Measurements from ENCODE around the gene PLCB3.

Gene PLCB3

DNA sequence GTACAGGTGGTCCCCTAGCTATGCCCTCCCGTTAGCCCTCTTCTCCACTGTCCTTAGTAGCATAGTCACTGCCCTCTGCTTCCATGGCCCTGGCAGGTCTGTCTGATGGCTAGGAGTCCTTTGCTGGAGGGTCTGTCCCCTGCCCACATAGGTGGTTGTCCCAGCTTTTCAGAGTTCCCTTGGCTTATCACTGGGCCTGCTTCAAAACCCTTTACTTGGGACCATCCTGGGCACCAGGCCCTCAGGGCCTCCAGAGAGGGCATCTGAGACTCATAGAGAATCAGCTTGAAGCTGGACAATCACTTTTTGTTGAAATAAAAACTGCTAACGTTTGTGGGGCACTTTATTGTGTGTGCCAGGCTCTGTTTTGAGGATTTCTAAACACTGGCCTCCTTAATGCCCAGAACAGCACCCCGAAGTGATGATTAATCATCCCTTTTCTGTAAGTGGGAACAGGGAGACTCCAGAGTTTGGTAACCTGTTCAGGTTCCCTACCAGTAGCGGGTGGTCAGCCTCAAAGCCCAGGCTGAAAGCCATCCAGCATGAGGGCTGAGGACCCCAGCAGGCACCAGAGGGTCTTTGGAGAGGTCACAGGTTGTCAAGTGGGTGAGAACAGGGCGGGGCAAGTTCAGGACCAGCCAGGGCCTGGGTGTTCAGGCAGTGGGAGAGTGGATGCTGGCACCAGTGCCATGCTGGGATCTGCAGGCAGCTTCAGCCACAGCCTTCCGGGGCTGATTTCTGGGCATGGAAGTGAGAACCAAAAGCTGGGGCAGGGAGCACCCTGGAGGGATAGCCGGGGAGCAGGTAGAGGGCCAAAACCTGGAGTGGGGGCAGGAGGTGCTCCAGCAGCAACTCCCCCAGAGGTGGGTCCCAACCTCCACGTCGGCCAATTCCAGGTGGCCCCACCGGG, 39.3 kb downstream of the PLCB3 start:
- no peak for DNase-seq

DNA sequence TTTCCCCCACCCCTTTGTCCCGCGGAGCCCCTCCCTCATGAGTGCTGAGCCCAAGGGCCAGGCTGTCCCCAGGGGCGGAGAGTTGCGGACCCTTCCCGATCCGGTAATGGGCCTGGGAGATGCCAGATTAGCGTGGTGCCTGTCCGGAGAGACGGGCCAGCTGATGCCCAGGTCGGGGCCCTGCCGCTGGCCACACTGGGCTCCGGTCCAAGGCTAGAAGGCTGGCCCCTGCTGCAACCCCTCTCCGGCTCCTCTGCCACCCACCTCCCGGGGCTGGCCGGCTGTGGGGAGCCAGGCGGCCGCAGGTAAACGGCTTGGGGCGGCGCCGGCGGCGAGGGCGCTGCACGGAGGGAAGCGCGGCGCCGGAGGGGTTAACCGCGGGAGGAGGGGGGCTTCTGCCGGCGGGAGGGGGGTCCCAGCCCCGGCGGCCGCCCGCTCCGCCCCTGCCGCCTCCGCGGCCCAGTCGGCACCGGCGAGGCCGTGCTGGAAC, 40.0 kb downstream of the PLCB3 start, which contains the start of gene KCNK4:
Gene KCNK4, plus strand, starts transcription at position 41 of the 490 bp plus-strand sequence. CDS start 1,717 bp downstream, outside the sequence.
- DNase-seq, result no peak

DNA sequence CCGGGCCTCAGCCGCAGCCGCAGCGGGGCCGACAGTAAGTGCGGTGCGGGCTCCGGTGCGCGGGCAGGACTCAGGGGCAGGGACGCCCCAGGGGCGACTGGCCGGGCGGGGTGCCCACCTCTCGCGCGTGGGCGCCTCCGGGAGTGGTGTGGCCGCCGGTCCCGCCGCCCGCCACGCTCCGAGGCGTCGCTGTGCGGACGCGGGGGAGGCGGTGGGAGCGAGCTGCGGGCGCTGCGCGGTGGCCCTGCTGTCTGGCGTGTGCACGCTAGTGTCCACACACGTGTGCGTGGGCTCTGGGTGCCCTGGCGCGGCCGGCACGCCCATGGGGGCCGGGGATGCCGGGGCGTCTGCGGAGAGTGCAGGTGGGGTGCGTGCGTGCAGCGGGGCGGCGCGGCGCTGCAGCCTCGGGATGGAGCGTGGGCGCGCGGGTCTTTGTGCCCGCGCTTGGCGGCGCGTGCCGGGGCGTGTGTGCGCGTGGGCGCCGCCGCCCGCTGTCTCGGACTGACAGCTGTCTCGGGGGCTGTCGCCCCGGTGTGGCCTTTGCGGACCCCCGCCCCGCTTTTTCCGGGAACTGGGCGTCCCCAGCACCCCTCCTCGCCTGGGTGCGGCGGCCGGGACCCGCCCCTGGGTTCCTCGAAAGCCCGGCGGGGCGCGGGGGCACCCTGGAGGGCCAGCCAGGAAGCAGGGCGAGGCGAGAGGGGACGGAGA, 40.6 kb downstream of the PLCB3 start:
- DNase-seq, result peak; percentile 61

DNA sequence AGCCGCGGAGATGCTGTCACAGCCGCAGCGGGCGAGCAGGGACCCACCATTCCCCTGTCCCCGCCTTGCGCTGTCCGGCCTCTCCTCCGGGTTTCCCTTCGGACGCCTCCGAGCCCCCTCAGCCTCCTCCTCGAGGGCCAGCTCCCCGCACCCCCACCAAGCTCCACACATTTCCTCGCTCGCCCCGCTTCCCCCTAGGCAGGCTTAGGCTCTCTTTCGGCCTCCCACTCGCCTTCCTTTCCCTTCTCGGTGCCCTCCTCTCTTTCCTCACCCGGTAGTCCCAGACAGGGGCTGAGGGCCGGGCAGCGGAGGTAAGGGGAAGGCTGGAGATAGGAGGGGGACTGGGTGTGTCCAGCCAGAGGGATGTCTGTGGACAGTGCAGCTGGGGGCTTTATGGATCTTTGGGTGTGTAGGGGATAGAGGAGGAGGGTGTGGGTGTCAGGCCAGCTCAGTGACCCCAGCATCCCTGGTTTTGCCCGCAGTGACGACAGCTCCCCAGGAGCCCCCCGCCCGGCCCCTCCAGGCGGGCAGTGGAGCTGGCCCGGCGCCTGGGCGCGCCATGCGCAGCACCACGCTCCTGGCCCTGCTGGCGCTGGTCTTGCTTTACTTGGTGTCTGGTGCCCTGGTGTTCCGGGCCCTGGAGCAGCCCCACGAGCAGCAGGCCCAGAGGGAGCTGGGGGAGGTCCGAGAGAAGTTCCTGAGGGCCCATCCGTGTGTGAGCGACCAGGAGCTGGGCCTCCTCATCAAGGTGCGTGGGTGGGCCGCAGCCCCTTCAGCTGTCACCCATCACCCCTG, 41.3 kb downstream of the PLCB3 start:
- DNase-seq, result peak; percentile 27

DNA sequence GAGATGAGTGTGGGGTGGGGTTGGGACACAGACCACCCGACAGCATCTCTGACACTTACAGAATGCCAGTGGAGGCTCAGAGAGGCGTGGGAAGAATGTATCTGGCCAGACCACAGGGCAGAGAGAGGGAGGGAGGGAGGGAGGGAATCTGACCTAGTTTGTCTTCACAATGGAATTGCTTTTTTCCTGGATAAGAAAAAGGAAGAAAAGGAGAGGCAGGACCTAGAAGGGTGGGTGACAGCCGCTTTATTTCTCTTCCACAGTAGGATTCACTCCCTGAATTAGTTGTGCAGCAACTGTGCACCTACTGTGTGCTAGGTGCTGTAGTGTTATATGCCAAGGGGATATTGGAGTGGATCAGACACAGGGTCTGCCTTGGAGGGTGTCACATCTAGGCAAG, 43.4 kb downstream of the PLCB3 start:
- DNase-seq, result peak; percentile 78

DNA sequence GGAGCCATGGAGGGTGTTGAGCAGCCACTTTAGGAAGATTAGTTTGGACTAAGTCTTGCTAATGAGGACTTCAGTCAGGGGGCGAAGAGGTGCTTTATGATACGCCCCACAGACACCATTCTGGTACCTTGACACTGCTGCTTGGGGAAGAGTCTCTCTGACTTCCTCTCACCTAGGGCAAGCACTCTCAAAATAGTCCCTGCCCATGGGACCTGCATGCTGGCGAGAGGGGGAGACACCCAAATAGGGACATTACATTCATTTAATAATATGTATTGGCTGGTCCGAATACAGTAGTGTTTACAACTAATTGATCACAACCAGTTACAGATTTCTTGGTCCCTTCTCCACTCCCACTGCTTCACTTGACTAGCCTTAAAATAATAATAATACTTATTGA, 44.4 kb downstream of the PLCB3 start:
- no peak for DNase-seq

DNA sequence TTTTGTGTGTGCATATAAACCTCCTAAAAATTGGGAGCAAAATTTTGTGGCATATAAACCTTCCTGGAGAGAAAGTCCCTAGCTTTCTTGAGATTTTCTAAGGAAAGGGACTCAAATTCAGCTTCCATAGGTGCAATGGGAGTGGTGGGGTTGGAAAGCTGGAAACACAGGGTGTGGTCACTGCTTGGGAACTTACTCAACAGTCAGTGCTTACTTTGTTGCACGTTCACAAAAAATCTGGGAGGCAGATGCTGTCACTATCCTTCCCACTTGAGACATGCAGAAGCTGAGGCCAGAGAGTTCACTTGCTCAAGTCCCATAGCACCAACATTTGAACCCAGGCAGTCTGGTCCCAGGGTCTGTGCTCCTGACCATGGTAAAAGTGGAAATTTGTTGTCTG, 44.9 kb downstream of the PLCB3 start:
- no peak for DNase-seq

DNA sequence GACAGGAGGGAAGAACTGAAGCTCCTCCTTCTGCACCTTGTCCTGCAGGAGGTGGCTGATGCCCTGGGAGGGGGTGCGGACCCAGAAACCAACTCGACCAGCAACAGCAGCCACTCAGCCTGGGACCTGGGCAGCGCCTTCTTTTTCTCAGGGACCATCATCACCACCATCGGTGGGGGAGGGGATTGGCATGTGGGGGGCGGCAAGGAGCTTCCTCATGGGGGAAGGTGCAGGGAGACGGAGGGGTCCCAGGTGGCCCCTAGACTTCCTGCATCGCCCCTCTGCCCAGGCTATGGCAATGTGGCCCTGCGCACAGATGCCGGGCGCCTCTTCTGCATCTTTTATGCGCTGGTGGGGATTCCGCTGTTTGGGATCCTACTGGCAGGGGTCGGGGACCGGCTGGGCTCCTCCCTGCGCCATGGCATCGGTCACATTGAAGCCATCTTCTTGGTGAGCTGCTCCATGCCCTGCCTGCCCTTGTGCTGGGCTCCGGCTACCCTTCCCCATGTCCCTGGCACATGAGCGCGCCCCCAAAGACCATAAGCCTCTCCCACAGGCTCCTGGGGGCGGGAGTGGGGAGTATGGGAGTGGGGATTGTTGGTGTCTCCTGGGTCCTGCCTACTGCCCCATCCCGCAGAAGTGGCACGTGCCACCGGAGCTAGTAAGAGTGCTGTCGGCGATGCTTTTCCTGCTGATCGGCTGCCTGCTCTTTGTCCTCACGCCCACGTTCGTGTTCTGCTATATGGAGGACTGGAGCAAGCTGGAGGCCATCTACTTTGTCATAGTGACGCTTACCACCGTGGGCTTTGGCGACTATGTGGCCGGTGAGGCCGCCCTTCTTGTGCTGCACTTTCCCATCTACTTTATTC, 45.7 kb downstream of the PLCB3 start:
- DNase-seq, result peak; percentile 49

DNA sequence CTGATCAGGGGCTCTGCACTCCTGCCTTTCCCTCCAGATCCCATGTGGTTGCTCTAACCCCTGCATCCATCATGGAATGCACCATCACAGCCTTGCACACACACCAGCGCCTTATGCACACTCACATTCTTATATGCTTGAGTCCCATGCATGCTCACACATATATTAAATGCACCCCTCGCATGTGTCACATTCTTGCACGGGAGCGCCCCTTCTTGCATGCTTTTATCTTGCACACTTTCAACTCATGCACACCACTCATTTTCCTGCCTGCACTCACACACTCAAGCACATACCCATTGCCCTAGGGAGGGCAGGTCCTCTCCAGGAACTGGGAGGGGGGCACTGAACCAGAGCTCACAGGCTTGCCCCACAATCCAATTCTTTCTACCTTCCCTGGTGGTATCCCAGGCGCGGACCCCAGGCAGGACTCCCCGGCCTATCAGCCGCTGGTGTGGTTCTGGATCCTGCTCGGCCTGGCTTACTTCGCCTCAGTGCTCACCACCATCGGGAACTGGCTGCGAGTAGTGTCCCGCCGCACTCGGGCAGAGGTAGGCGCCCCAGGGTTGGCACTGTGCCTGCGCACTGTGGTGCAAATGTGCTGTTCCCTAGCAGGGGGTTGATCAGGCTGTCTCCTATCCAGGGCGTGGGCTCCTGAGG, 46.5 kb downstream of the PLCB3 start:
- peak; percentile 28 for DNase-seq

DNA sequence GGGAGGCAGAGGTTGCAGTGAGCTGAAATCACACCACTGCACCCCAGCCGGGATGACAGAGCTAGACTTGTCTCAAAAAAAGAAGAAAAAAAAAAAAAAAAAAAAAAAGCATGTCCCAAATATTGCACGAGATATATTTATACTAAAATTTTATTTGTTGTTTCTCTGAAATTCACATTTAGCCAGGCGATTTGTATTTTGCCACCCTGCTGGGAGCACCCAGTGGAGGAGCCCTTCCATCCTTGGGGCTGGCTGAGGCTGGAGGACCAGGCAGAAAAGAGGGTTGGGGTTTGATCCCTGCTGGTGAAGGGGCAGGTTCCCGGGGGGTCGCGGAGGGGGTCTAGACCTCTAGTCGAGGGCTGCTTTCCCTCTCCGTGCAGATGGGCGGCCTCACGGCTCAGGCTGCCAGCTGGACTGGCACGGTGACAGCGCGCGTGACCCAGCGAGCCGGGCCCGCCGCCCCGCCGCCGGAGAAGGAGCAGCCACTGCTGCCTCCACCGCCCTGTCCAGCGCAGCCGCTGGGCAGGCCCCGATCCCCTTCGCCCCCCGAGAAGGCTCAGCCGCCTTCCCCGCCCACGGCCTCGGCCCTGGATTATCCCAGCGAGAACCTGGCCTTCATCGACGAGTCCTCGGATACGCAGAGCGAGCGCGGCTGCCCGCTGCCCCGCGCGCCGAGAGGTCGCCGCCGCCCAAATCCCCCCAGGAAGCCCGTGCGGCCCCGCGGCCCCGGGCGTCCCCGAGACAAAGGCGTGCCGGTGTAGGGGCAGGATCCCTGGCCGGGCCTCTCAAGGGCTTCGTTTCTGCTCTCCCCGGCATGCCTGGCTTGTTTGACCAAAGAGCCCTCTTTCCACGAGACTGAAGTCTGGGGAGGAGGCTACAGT, 47.9 kb downstream of the PLCB3 start:
- peak; percentile 71 for DNase-seq

DNA sequence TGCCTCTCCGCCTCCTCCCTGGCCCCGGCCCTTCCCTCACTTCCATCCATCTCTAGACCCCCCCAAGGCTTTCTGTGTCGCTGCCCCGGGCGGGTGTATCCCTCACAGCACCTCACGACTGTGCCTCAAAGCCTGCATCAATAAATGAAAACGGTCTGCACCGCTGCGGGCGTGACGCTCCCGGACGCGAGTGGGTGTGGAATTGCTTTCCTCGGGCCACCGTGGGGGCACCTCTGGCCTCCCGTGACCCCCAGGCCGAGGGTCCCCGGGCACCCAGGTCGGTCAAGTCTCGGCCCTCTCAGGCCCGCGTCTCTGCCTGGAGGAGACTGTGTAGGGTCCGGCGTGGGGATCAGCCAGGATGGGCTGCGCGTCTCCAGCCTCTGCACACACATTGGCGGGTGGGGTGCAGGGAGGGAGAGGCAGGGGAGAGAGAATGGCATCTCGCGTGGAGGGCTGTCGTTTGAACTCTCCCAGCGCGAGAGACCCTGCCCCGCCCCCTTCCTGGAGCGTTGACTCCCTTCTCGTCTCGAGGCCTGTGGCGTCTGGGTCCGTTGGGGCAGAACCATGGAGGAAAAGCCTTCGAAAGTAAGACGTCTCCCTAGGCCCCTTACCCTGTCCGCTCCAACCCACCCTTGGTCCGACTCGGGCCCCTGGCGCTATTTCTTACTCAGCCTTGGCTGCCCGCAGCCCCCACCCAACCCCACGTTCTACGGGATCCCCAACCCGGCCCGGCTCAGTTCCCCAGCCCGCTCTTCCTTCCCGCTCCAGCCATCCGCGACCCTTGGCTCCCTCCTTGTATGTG, 48.7 kb downstream of the PLCB3 start, which contains the start of gene CATSPERZ:
Gene CATSPERZ, plus strand, starts transcription at position 512 of the 802 bp plus-strand sequence. Its CDS starts 53 bp downstream, at position 565.
- peak; percentile 45 for DNase-seq

DNA sequence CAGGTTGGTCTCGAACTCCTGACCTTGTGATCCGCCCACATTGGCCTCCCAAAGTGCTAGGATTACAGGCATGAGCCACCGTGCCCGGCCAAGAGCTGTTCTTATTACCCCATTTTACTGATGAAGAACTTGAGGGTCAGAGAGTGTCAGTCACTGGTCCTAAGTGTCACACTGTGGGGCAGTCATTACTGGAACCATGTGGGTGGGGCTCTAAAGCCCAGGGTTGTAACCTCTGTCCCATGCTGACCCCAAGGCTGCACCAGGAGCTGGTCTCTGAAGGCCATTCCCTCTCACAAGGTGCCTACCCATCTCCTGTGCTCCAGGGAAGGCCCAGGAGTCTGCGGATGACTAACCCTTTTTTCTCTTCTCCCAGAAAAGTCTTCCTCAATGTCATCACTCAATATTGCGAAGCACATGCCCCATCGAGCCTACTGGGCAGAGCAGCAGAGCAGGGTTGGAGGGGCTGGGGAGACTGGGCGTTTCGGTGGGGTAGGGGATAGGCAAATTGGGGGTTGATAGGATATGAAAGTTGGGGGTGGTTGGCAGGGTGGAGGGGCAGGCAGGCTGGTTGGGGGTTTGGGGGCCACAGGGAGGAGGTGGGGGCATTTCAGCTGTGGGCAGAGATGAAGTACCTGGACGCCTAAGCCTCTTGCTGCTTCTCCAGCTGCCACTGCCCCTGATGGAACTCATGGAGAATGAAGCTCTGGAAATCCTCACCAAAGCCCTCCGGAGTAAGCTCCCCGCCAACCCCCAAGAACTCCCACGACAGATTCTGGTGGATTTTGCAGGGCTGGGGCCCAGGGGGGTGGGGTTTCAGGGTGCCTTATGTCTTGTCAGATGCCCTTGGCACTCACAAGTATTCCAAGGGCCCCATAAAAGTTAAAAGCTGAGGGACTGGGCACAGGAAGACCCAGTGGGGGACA, 52.0 kb downstream of the PLCB3 start:
- no peak for DNase-seq

DNA sequence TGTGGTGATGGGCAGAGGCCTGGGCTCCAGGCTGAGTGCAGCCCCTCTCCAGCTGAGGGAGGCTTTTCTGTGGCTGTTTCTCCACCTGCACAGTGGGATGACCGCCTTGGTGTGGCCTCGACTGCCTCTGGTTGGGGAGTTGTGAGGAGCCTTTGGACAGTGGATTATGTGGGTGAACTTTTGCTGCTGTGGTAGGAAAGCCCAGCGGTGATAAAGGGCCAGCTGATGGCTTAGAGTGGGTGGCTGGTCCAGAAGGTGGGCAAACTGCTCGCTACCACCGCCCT, 52.6 kb downstream of the PLCB3 start:
- no peak for DNase-seq

DNA sequence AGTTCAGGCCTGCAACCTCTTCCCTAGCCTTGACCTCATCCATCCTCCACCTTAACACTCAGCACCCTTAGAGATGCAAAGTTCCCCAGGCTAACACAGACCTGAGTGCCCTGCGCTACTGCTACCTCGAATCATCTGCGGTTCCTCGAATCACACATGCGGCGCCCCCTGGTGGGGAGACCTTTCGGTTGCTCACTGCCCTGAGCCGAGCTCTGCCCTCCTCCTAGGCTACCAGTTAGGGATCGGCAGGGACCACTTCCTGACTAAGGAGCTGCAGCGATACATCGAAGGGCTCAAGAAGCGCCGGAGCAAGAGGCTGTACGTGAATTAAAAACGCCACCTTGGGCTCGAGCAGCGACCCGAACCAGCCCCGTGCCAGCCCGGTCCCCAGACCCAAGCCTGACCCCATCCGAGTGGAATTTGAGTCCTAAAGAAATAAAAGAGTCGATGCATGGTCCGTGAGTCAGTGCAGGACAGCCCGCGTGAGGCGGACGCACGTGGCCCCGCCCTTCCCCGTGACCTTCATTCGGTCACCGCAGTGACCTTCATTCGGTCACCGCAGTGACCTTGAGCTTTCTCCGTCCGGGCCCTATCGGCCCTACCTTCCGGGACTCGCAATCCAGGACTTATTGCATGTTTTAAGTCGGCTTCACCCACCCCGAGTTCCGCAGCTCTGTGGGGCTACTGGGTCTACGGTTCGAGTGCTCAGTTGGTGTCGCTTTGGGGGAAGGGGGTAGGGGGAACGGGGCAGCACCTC, 53.2 kb downstream of the PLCB3 start:
- peak; percentile 93 for DNase-seq

DNA sequence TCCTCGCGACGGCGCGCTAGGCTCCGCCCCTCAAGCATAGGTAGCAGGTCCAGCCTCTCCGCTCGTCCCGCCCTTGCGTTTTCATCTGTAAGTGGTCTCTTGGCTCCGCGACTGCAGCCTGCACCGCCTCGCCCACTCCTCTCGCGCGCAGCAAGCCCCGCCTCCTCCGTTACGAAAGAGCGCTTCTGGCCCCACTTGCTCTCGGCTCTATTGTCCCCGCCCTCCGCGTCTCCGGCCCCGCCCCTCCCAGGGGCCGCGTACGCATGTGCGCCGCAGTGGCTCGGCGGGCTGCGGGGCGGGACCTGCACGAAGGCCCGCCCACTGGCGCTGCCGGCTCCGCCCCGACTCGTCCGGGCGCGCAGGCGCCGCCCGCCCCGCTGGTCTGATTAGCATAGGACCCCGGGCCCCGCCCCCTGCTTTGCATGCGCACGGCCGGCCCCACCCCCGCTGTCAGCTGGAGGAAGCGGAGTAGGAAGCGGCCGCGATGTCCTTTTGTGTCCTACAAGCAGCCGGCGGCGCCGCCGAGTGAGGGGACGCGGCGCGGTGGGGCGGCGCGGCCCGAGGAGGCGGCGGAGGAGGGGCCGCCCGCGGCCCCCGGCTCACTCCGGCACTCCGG, 53.9 kb downstream of the PLCB3 start, which contains the start of gene ESRRA:
Gene ESRRA, plus strand, starts transcription at position 450 of the 616 bp plus-strand sequence. CDS start 1,656 bp downstream, outside the sequence.
- peak; percentile 95 for DNase-seq

DNA sequence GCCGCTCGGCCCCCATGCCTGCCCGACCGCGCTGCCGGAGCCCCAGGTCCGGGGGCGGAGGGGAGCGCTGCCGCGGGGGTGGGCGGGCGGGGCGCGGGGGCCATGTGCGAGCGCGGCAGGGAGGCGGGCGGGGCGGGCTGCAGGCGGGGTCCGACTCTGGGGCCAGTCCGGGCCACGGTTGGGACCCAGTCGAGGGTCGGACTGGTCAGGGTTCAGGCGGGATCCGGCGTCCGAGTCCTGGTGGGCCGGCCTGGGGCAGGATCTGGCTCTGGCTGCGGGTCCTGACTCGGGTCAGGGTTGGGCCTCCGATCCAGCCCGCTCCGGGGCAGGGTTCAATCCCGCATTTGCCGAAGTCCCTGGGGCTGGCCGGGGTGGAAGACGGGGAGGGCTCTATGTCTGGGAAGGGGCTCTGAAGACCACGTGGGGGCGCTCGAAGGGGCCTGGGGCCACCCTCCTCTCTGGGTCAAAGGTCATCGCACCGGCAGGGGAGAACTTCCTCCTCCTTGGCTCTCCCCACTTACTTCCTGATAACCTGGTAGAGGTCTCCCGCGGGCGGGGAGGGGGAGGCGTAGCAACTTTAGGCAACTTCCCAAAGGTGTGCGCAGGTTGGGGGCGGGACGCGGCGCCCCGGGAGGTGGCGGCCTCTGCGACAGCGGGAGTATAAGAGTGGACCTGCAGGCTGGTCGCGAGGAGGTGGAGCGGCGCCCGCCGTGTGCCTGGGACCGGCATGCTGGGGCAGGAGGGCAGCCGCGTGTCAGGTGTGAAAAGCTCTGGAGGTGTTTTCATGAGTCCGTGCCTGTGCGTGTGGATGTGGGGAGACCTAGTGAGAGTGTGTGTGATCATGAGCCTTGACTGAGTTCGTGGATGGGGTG, 54.6 kb downstream of the PLCB3 start:
- peak; percentile 74 for DNase-seq

Measured in retina (tissue), 1 donor.